NCI-H2107 treated with DMSO at 0.1 percent for 48 hours (cell line): ENCODE results near the gene FMNL1.
A peak's percentile ranks its signal among the peaks of the same experiment; 100 is the strongest.

Experiments used
- DNase-seq: peaks from one replicate; lab custom pipeline; 2025; ENCODE audit not compliant: unreplicated experiment; lab: John Stamatoyannopoulos, UW

The FMNL1 gene

DNA sequence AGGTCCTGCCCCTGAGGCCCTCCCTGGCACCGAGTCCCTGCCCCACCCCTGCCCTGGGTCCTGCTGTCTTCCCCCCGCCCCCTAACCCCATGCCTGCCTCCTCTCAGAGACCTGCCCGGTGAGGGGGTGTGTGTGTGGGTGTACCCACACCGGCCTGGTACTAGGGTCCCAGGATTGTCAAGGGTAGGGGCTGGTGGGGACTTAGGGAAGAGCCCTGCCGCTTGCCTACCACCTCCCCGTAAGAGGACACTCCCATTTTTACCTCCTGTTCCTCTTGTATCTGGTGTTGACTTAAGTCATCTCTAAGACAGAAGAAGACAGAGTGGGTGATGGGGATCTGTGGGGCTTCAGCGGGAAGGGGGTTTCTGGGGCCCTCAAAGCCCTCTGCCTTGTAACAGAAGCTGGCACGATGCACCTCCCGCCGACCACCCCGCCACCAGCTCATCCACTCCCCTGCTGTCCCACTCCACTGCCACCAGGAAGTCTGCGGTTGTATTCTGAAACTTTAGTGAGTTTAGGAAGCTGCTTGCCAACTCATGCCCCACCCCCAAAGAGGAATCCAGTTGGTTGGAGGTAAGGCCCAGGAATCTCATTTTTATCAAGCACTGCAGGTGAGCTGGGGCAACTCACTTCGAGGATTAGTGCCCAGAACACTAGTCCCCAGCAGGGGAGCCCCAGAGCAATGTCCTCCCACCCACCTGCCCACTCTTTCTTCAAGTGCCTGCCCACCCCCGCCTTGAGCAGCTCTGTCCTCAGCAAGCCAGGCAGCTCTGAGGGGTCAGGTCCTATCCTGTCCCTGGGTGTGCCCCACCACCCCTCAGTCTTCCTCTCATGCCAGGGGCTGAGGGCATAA is 34.7 kb downstream of the FMNL1 start:
- DNase-seq = no peak

DNA sequence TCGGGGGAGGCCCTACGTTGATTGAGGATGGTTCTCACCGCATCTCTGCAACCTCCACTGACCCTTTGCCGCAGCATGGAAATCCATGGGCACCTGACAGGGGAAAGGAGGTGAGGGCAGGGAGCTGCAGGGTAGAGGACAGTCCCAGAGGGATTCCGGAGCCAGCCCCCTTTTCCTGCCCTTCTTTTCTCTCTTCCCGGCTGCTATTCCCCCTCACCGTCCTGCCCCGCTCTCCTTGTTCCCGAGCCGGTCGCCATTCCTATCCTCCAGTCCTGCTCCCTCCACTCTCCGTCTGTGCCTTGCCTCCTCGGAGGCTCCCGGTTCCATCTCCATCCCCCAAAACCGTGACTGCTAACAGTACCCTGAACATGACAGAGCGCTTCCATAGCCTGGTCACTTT is 35.4 kb downstream of the FMNL1 start:
- no peak for DNase-seq

DNA sequence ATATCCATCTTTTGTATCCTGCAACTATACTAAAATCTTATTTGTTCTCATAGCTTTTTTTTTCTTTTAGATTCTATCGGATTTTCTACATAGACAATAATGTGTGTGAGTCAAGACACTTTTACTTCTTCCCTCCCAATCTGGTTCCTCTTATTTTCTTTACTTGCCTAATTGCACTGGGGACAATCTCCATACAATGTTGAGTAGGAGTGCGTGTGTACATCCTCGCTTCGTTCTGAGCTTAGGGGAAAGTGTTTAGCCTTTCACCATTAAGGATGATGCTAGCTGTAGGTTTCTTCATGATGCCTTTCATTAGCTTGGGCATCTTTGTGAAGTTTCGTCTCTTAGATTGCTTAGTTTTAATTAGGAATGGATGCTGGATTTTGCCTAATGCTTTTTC is 37.3 kb downstream of the FMNL1 start:
- no peak for DNase-seq

DNA sequence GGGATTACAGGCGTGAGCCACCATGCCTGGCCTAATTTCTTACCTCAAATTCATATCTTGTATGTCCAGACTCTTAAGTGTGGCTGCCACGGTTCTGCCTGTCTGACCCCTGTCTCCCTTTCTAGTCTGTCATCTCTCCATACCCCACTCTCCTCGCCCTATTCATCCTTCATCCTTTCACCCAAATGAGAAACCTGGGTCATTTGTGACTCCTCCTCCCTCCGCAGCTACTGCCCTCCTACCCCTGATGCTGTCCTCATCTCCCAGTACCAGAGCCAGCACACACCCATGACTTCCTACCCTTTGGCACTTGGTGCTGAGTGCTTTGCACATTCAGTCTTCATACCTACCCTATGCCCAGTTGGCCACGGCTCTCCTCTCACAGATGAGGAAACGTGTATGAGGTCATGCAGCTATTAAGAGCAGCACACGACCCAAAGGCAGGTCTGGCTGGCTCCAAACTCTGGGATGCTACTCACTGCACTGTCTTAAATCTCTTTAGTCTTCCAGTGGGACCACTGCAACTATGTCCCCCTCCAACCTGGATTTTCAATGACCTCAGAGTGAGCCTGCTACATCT is 38.6 kb downstream of the FMNL1 start:
- no peak for DNase-seq

DNA sequence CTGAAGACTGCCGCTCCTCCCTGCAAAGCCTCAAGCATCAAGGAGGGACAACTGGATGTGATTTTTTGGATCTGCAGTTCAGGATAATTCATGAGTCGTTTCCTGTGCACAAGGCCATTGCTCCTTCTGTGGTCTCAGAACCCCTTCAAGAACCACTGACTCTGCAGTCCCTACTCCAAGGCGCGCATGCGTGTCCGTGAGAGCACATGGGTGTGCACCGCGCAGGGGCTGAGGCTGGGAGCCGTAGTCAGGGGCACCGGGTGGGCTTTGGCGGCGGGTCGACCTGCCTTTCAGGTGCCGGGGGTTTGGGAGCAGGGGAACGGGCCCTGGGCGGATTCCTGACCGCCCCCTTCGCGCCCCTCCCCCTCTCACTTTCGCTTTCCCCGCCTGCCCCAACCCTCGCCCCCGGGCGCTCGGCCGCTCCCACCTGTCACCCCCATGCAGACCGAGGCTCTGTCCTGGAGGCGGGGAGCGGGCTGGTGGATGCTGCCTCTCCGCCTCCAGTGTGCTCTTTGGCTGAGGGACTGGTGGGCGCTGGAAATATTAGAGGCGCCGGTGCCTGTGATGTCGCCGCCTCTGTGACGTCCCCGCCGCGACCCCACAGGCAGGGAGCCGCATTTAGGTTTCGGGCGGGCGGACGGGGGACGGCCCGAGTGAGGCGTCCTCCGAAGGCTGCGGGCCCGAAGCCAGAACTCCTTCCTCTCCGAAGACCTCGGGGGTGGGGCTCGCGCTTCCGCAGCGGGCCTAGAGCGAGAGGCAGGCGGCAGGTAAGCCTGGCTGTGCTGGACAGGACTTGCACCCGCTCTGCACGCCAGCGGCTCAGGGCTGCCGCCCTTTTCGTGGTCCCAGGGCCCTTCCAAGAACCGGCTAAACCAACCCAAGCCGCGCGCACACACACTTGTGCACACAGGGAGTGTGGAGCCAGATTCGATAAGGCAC is 40.2 kb downstream of the FMNL1 start, which contains the start of gene SPATA32:
SPATA32 (minus strand) TSS at position 518 of the 939 bp plus-strand sequence; CDS start at position 440, 78 bp downstream.
- no peak for DNase-seq

DNA sequence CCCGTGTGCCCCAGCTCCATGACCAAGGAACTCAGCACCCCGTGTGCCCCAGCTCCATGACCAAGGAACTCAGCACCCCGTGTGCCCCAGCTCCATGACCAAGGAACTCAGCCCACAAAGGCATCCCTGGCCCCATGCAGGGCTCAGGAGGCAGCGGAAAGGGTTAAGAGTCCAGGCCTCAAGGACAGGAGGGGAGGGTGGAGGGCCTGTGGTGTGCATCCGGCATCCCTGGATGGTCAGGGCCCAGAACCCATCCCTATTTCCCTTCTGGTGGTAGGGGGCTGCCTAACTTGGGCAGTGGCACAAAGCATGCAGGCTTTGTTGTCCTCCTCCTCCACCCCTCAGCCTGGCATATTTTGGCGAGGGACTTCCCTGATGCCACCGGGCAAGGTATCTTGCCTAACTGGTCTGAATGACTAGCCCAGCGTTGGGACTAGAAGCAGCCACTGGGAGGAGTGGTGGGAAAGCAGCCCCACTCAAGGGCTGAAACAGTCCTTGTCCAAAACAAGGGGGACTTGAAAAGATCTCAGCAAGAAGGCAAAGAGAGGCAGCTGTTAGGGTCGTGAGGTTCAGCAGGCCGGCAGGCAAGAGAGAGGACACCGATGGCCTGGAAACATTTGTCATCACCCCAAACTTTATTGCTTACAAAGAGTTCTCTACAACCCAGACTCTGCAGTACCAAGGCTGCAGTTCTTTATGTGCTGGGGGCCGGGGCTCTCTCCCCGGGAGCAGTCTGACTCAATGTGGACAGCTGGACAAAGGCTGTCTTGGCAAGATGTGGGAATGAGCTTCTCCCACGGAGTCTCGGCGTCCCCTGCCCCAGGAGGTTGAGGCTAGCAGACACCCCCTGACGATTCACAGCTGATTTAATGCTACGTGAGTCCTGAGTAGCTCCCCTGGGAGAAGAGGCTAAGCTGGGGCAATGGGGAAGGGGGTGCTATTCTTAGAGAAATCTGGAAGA is 41.1 kb downstream of the FMNL1 start:
- no peak for DNase-seq

DNA sequence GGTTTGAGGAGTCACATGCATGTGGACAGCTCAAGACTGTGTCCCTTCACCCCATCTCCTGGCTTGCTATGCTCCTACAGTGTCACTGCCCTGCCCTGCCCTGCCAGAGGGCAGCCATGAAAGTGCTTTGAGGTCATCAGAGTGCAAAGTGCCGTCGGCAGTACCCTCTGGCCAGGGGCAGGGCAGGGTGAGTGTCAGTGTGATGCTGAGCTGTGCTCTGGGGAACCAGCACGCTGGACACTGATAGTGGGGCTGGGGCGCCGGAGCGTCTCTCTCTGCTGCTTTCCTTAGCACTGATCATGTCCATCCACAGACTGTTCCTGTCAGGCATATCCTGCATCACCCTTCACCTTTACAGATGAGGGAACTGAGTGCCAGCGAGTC is 41.8 kb downstream of the FMNL1 start:
- no peak for DNase-seq

DNA sequence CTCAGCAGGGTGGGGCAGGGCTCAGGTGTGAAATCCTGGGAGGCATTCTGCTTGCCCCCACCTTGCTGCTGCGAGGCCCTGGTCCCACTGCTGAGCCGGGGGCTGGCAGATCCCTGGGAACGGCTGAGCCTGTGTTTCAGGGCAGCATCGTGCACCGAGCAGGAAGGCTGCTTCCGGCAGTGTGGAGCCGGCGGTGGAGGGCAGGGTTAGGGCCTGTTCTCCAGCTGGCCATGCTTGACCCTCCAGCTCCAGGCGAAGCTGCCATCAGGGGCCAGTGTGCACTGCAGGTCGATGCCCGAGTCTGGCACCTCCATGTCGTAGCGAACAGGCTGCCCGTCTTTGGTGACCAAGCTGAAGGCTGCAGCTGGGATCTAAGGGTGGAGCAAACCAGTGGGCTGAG is 42.7 kb downstream of the FMNL1 start:
- no peak for DNase-seq

DNA sequence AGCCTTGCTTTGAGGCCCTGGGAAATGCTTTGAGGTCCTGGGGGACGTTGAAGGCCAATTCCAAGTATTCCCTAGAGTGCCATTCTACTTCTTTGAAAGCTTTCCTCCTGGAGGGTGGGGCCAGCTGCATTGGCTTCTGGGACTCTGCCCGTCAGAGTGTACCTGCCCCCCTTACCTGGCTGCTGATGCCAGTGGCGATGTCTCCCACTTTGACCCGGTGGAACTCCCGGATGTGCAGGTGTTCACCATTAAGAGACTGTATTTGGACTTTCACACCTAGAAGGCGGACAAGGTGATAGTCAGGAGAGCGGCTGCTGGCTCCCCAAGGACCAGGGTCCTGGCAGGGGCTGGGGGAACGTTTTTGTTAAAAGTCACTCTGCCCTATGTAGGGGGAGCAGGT is 43.3 kb downstream of the FMNL1 start:
- no peak for DNase-seq

DNA sequence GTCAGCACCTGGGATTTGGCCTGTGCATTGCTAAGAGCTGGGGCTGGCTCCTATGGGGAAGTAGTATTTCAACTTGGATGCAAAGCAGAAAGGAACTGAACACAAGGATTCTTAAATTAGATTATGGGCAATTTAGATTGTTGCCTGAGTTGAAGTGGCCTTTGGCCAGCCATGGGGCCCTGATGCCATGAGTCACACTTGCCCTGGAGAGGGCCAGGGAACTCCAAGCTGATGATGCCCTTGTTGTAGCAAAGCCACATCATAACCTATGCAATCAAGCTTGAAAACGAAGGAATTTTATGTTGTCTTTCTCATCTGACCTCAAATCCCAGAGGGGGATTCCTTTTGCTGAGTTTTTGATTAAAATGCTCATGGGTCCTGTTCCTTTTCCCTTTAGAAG is 44.1 kb downstream of the FMNL1 start:
- DNase-seq = no peak

DNA sequence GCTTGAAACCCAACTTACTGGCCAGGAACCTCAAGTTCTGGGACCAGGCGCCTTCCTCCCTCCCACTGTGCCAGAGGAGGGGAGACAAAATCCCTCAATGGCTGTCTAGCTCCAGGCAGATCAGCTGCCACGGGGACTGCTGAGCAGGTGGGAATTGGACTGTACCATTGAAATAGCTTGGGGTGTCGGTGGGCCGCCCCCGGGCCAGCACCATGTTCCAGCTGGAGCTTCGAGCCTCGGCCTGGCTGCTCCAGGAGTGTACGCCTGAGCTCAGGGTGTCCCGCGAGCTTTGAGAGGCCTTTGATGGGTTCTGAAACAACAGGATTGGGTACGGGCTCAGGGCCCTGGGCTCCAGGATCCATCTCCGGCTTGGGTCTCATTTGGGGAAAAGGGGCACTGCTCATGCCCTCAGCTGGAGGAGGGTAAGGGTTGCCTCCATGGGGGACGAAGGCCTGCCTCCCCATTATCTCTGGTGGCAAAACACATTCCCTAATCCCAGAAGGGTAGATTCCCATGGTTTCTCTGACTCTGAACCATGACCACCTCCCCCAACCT is 44.8 kb downstream of the FMNL1 start:
- no peak for DNase-seq

DNA sequence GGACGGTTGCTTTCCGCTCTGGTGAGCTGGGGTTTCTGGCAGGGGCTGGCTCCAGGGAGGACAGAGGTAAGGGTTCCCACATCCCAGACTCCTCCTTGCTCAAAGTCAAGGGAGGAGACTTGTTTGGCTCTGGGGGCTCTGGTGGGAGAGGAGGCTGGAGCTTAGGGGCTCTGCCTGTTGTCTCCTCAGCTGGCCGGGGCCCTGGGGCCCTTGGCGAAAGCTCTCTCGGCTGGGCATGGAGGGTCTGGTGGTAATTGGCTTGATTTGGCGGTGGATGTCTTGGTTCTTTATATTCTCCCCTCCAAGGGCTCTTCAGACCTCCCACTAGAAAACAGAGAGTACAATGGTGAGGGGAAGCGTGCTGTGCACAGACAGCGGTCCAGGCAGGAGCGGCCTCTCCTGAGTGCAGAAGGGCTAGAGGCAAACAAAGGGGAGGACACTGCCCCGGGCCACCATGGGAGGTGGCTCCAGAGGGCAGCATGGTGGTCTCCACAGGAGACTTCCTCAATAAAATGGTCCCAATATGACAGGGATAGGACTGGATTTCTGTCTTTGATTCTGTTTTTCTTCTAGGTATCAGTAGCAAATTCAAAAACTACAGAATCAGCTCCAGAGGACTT is 45.9 kb downstream of the FMNL1 start:
- no peak for DNase-seq

DNA sequence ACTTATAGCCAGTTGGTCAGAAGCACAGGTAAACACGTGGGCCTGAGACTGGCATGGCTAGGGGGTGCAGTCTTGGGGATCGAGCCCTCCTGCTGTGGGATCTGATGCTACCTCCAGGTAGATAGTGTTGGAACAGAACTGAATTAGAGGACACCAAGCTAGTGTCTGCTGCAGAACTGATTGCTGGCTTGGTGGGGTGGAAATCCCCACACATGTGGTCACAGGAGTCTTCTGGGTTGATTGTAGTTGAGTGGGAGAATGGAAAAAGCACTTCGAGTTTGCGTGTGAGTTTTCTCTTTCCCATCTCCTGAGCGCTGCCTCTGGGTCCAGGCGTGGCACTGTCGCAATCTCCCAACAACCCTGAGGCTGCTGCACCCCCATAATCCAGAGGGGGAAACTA is 48.2 kb downstream of the FMNL1 start:
- no peak for DNase-seq

DNA sequence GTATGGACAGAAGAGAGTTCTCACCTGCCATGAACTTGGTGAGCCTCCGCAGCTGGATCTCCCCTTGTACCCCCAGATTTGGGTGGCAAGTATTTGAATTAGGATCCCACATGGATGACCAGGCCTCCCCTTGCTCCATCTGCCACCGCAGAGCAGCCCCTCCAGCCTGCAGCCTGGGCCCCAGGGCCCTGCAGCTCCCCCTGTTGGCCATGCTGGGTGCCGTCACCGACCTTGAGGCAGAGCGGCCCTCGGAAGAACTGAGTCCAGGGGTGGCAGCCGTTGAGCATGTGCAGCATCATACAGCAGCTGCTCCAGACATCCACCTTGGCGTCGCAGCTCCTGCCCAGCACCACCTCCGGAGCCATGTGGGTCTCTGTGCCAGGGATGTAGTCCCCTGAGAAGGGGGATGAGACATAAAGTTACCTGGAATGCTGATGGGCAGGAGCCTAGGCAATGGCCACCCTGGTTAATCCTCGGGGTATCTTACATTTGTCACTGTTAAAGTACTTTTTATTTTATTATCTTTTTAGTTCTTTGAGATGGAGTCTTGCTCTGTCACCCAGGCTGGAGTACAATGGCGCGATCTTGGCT is 49.2 kb downstream of the FMNL1 start:
- no peak for DNase-seq

DNA sequence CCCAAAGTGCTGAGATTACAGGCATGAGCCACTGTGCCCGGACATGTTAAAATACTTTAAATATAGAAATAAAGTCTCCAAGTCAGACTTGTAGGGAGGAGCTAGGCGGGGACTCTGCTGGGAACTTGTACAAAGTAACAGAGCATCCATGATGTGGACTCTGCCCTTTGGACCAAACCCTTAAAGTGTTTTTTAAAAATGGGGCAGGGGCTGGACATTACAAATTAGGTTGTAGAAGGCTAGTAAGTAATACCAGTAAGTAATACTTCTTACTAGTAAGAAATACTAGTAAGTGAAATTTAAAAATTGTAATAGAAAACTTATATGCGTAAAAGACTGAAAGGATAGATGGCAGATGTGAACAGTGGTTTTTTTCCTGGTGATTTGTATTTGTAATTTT is 49.9 kb downstream of the FMNL1 start:
- no peak for DNase-seq

DNA sequence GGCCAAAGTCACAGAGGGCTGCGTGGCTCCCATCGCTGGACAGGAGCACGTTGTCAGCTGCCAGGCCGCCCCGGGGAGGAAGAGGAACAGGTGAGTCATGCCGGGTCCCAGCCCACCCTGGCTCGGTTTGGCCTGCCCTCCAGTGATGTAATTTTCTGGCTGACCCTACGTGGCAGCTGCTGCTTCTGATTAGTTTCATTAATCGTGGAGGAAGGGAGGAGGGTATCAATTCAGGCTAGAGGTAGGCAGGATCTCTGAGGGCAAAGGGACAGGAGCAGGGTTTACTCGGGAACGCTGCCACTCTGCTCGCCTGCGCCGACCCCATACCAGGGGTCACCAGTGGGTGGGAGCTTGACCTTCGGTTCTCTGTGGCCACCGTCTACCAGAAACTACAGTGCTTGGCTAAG is 51.9 kb downstream of the FMNL1 start:
- DNase-seq = no peak

DNA sequence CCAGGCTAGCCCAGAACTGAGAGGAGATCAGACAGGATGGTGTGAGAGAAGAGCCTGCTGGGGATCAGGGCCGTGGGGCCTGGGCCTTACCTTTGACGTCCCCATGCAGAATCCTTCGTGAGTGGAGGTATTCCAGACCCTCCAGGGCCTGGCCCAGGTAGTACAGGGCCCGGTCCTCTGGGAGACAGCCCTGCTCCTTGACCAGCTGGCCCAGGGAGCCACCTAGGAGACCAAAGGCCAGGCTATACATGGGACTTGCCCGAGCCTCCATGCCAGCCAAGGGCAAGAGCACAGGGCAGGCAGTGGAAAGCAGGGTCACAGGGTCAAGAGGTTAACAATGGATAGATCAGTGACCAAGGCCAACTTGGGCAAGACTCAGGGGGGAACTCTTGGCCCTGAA is 52.3 kb downstream of the FMNL1 start:
- no peak for DNase-seq

DNA sequence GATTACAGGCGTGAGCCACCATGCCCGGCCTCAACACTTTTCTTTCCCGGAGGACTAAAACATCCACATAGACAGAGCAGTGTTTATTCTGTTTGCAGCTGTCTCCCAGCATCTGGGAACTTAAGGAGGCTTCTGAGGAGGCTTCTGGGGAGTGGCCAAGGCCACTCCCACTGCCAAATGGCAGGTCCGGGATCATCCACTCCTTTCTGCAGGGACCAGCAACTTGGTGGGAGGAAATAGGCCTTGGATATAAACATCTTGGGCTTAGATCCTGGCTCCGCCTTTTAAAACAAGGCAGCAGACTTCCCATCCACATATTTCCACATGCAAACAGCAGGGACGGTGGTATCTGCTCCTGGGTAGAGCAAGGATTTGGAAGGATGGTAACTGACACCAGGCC is 54.3 kb downstream of the FMNL1 start:
- DNase-seq = no peak

DNA sequence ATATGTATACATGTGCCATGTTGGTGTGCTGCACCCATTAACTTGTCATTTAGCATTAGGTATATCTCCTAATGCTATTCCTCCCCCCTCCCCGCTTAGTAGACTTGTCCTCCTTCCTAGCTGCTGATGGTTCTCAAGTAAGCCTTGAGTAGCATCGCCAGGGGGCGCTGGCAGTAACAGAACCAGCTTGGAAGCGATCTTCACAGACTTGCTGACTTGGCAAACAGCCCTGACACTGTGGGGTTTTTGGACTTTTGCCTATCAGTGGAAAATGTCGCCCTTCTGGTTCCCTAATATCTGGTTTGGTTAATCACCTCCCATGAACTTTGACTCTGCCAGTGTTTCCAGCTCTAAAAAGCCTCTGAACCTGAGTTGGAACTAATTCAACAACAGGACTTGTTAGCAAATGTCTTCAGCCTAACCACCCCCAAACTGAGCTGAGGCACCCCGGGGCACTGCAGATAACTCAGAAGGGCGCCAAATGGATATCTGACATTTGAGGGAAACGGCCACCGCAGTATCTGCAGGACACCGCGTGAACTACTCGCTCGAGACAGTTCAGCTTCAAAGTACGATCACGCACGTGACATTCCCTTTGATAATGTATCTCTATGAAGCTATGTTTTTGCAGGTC is 55.6 kb downstream of the FMNL1 start:
- peak; percentile 80 for DNase-seq
